Measurements from ENCODE around the gene GRIPAP1.
"Not testable (repeated sequence)": the region's sequence is repeated elsewhere in the genome, so short reads cannot be mapped to it uniquely, and the experiment has no call there.

The GRIPAP1 gene

DNA sequence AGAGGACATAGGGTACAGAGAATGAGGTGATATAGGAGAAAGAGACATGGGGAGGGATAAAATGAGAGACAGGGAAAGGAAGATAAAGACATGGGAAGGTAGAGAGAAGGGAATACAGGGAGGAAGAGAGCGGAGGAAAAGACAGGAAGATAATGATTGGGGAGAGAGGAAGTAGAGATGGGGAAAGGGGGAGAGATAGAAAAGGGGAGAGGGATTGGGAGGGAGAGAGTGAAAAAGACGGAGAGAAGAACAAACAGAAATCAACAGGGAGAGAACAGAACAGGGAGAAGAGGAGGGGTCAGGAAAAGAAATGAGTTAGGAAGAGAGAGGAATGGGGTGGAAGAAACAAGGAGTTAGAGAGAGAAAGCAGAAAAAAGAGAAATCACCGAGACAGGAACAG, 4.6 kb downstream of the GRIPAP1 start:
- no peak for DNase-seq (ENCODE audit: low read depth)
- TF ChIP-seq, protein P1, sequence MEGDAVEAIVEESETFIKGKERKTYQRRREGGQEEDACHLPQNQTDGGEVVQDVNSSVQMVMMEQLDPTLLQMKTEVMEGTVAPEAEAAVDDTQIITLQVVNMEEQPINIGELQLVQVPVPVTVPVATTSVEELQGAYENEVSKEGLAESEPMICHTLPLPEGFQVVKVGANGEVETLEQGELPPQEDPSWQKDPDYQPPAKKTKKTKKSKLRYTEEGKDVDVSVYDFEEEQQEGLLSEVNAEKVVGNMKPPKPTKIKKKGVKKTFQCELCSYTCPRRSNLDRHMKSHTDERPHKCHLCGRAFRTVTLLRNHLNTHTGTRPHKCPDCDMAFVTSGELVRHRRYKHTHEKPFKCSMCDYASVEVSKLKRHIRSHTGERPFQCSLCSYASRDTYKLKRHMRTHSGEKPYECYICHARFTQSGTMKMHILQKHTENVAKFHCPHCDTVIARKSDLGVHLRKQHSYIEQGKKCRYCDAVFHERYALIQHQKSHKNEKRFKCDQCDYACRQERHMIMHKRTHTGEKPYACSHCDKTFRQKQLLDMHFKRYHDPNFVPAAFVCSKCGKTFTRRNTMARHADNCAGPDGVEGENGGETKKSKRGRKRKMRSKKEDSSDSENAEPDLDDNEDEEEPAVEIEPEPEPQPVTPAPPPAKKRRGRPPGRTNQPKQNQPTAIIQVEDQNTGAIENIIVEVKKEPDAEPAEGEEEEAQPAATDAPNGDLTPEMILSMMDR (conservative IDR thresholded peaks at IDR 0.05; ENCODE audit: control insufficient read depth, insufficient read depth, low read depth, low read length): no peak
- no peak overlapping the region for H3K4me3 ChIP-seq (ENCODE audit: control insufficient read depth, low read depth, low read length)

DNA sequence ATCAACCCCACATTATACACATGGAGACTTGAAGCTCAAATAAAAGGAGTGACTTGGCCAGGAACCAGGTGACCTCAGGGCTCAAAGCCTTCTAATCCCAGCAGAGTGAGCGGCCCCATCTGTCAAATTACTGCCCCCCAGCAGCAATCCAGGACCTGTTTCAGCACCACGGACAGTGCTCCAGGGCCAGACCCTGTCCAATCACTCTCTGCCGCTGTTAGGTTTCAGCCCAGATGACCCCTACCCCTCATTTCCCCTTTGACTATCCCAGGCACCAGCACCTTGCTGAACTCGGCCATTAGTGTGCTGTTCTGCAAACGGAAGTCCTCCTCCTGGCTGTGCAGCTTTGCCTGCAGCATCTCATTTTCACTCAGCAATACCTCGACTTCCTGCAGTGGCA, 5.1 kb downstream of the GRIPAP1 start:
- H3K4me3 ChIP-seq (ENCODE audit: control insufficient read depth, low read depth, low read length): no peak overlapping the region
- TF ChIP-seq, protein P1 (conservative IDR thresholded peaks at IDR 0.05; ENCODE audit: control insufficient read depth, insufficient read depth, low read depth, low read length): no peak
- no peak for DNase-seq (ENCODE audit: low read depth)

DNA sequence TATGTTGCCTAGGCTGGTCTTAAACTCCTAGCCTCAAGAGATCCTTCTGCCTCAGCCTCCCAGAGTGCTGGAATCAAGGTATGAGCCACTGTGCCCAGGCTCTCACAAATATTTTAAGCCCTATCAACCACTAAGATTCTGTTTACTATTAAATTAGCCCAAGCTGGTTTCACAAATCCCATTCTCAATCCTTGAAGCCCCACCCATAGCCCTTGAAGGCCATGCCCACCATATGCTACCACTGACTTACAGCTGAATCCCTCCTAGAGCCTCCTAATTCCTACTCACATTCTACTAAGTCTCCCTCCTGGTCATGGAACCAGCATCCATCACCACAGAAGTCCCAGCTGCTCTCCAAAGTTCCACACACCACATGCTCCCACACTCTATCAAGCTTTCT, 9.7 kb downstream of the GRIPAP1 start:
- DNase-seq (ENCODE audit: low read depth): no peak
- TF ChIP-seq, protein P1 (conservative IDR thresholded peaks at IDR 0.05; ENCODE audit: control insufficient read depth, insufficient read depth, low read depth, low read length): no peak
- H3K4me3 ChIP-seq (ENCODE audit: control insufficient read depth, low read depth, low read length): no peak overlapping the region

DNA sequence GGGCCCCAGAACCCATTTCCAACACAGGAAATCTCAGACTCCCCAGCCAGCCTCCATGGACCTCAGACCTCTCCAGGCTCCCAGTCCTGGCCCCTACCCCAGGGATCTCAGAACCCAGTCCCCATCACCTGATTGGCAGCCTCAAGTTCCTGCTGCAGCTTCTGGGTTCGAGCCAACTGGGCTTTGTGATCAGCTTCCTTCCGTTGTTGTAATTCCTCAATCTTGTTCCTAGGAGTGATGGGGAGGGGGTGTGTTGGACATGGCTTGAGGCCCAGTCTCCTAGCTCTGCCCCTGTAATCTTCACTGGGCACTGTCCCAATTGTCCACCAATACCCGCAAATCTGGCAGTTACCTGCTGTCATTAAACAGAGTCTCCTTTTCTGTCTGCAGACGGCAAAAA, 12.6 kb downstream of the GRIPAP1 start:
- no peak for DNase-seq (ENCODE audit: low read depth)
- H3K4me3 ChIP-seq (ENCODE audit: control insufficient read depth, low read depth, low read length): no peak overlapping the region
- TF ChIP-seq, protein P1 (conservative IDR thresholded peaks at IDR 0.05; ENCODE audit: control insufficient read depth, insufficient read depth, low read depth, low read length): no peak

DNA sequence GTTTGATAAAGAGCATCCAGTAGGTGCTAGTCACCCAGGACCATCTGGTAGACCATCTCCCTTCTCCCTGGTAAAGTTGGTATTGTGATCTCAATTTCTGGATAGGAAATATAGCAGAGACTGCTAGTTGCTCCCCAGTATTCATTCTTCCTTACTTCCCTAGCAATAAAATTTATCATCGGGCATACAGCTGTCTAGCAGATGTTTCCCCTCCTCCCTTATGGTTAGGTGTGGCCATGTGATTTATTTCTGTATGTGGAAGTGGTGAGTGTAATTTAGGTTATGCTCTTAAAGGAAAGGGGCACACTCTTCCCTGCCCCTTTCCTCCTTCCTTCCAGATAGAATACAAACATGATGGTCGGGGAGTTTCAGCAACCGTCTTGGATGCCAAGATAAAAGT, 18.2 kb downstream of the GRIPAP1 start:
- TF ChIP-seq, protein P1 (conservative IDR thresholded peaks at IDR 0.05; ENCODE audit: control insufficient read depth, insufficient read depth, low read depth, low read length): no peak
- DNase-seq (ENCODE audit: low read depth): no peak
- H3K4me3 ChIP-seq (ENCODE audit: control insufficient read depth, low read depth, low read length): no peak overlapping the region

DNA sequence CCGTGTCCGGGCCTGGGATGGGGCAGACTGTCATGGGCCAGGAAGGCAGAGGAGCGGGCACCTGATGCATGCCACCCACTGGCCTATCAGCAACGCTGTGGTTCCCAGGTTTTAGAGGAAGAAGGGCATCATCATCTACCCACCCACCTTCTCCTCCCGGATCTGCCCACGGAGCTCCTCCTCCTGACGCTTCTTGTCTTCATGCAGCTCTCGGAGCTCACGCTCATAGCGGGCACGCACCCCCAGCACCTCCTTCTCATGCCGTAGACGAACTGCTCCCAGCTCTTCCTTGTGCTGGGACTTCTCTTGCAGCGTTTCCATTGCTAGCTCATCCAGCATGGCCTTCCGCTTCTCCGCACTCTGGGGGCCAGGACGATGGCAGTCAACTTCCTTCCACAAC, 19.0 kb downstream of the GRIPAP1 start:
- no peak for DNase-seq (ENCODE audit: low read depth)
- TF ChIP-seq, protein P1 (conservative IDR thresholded peaks at IDR 0.05; ENCODE audit: control insufficient read depth, insufficient read depth, low read depth, low read length): no peak
- no peak overlapping the region for H3K4me3 ChIP-seq (ENCODE audit: control insufficient read depth, low read depth, low read length)

DNA sequence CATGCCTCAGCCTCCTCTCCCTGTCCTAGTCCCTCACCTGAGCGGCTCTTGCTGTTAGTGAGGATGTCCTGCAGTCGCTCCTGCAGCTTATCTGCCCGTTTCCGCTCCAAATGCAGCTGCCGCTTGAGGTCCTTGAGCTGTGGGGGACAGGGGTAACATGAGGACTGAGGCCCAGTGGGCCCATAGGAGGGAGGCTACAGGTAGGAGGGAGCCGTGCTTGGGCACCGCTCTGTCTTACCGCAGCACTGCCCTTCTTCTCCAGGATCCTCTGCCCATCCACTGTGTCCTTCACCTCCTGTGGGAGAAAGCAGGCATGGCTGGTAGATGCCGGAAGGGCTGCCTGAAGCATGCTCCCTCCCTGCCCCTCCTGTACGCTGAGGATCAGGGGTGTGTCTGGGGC, 20.9 kb downstream of the GRIPAP1 start:
- TF ChIP-seq, protein P1 (conservative IDR thresholded peaks at IDR 0.05; ENCODE audit: control insufficient read depth, insufficient read depth, low read depth, low read length): no peak
- DNase-seq (ENCODE audit: low read depth): no peak
- H3K4me3 ChIP-seq (ENCODE audit: control insufficient read depth, low read depth, low read length): no peak overlapping the region

DNA sequence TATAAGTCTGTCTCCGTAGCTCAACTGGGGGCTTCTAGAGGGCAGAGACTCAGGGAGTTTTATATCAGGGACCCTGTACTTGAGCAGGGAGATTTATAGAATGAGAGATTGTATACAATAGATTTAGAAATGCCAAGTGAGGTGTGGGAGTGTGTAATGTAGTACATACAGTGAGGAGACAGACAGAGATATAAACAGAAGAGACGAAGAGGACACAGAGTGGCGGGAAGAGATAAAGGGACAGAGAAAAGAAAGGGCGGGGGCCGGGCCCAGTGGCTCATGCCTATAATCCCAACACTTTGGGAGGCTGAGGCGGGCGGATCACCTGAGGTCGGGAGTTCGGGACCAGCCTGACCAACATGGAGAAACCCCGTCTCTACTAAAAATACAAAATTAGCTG, 21.7 kb downstream of the GRIPAP1 start:
- not testable (repeated sequence) for H3K4me3 ChIP-seq (ENCODE audit: control insufficient read depth, low read depth, low read length); DNase-seq (ENCODE audit: low read depth)
